22Rv1 (cell line): ENCODE measurements around the gene LRRC1.

ENCODE experiments used
- ZFX ChIP-seq: fragments of 450-650 bp; IDR thresholded peaks from 2 replicates; pipeline ENCODE4 v1.6.1; 2017; ENCODE audit warnings: antibody characterized with exemption, borderline replicate concordance
- TF ChIP-seq, protein P1 (sequence below): fragments of 450-650 bp; IDR thresholded peaks from 2 replicates; pipeline ENCODE4 v1.5.1; 2017; ENCODE audit warnings: mild to moderate bottlenecking

DNA sequence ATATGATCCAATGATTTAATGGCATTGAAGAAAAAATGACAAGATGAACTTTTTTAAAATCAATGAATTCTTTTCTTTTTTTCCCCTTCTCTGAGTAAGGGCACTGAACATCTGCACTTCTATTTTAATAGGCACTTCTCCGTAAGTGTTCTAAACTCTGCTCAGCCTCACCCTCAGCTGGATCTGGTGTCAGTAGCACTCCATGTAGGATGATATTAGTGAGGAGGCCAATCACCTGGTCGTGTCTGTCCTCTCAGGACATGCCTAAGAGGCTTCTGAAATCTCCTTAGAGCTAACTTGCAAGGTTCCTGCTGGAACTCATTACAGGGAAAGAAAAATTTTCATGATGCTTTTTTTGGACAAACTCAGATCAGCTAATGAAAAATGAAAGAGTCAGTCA is 167.8 kb downstream of the LRRC1 start:
- TF ChIP-seq, protein P1, sequence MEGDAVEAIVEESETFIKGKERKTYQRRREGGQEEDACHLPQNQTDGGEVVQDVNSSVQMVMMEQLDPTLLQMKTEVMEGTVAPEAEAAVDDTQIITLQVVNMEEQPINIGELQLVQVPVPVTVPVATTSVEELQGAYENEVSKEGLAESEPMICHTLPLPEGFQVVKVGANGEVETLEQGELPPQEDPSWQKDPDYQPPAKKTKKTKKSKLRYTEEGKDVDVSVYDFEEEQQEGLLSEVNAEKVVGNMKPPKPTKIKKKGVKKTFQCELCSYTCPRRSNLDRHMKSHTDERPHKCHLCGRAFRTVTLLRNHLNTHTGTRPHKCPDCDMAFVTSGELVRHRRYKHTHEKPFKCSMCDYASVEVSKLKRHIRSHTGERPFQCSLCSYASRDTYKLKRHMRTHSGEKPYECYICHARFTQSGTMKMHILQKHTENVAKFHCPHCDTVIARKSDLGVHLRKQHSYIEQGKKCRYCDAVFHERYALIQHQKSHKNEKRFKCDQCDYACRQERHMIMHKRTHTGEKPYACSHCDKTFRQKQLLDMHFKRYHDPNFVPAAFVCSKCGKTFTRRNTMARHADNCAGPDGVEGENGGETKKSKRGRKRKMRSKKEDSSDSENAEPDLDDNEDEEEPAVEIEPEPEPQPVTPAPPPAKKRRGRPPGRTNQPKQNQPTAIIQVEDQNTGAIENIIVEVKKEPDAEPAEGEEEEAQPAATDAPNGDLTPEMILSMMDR, result no peak
- no peak for TF ChIP-seq ZFX
